Gastroesophageal sphincter (tissue), 4 donors: ENCODE data around the gene MYZAP. TPM values are rescaled to one million over a fixed set of nuclear protein-coding genes. Genes with fewer than 3 reads are reported as not detected.

Experiments
- ATAC-seq: fragments of 150-250 bp; one replicate; pipeline ENCODE4 v1.9.1; 2016; ENCODE audit warnings: mild to moderate bottlenecking, moderate library complexity
- H3K27ac ChIP-seq, 4 donors: fragments of 200-600 bp; sonication (generic) in 3 of 4; 1 replicate in 3 of 4; 2 replicates in 1 of 4; pipeline ENCODE4 v1.5.1; 2016 to 2019
- H3K27me3 ChIP-seq: fragments of 200-600 bp; sonication (generic); one replicate; pipeline ENCODE4 v1.5.1; 2019
- H3K36me3 ChIP-seq, 2 donors: fragments of 200-600 bp; sonication (generic); one replicate each; pipeline ENCODE4 v1.5.1; 2019; ENCODE audit warnings: control low read depth in 1 of 2
- H3K4me1 ChIP-seq, 3 donors: fragments of 200-600 bp; sonication (generic); 1 replicate in 2 of 3; 2 replicates in 1 of 3; pipeline ENCODE4 v1.5.1; 2016 to 2019; ENCODE audit warnings: control low read depth in 2 of 3
- H3K4me3 ChIP-seq, 2 donors: fragments of 200-600 bp; sonication (generic); one replicate each; pipeline ENCODE4 v1.5.1; 2019; ENCODE audit warnings: mild to moderate bottlenecking in 1 of 2, moderate library complexity in 1 of 2
- H3K9me3 ChIP-seq, 3 donors: fragments of 200-600 bp; sonication (generic); one replicate each; pipeline ENCODE4 v1.5.1; 2017 to 2019; ENCODE audit warnings: control low read depth in 2 of 3
- EP300 ChIP-seq: sonication (generic); formaldehyde crosslinking; IDR thresholded peaks from one replicate; pipeline ENCODE4 v1.6.1; 2017; ENCODE audit warnings: antibody characterized with exemption, mild to moderate bottlenecking
- POLR2A ChIP-seq, 2 donors: fragments of 450-650 bp; IDR thresholded peaks; one replicate each; pipeline ENCODE4 v1.6.1; 2017; ENCODE audit warnings: antibody characterized with exemption in 2 of 2, mild to moderate bottlenecking in 2 of 2, moderate library complexity in 1 of 2
- POLR2AphosphoS5 ChIP-seq: sonication (generic); formaldehyde crosslinking; IDR thresholded peaks from one replicate; pipeline ENCODE4 v1.6.1; 2017; ENCODE audit warnings: antibody characterized with exemption
- WGBS, 2 donors: methylation state at CpG; one replicate each; pipeline ENCODE4 v1.1.5; 2018; ENCODE audit warnings: low coverage in 1 of 2; 5-methylcytosine and 5-hydroxymethylcytosine counted together
- total RNA-seq, 4 donors: library from RNA; depleted of rRNA; stranded (reverse); fragments of >200 nt; gene quantifications; one replicate each; pipeline ENCODE4 v1.1.0, GENCODE V29; 2016
- TF ChIP-seq, protein P1 (sequence below), 4 experiments: fragments of 200-600 bp in 2 of 4; fragments of 450-650 bp in 2 of 4; sonication (generic) in 1 of 4; IDR thresholded peaks; one replicate each; pipeline ENCODE4 v1.5.1; 2017 to 2019; ENCODE audit warnings: antibody characterized with exemption in 4 of 4, mild to moderate bottlenecking in 2 of 4, moderate library complexity in 2 of 4

Gene MYZAP
- total RNA-seq, 4 donors from 2014 or later = 13.6 to 299 (median 190) TPM

- Histone ChIP-seq H3K27me3 (no peaks in the 10 kb centered on the region), H3K9me3 (no peaks in the 10 kb centered on the region), H3K4me3 (no peak overlapping the region), H3K4me1 (peaks cover 15 to 94% (median 16%) of the 10 kb centered on the region in 3 donors), H3K36me3 (no peaks in the 10 kb centered on the region), H3K27ac (peak overlapping the region; percentile 66 to 94 (median 91))
- peak; percentile 76 for ATAC-seq
- TF ChIP-seq POLR2A (IDR thresholded peaks at IDR 0.05) (no peak), POLR2AphosphoS5 (peak; percentile 42)
- WGBS, 2 donors = 6 to 44% methylated on average over 3 to 4 of the region's 4 CpGs
Measured at GRCh38 chr15:57596978-57597377, 5.3 kb downstream of the MYZAP start.

- Histone ChIP-seq H3K27me3 (no peaks in the 10 kb centered on the region), H3K36me3 (no peaks in the 10 kb centered on the region), H3K27ac (peak overlapping the region; percentile 66 to 94 (median 91)), H3K9me3 (no peaks in the 10 kb centered on the region), H3K4me3 (no peak overlapping the region), H3K4me1 (peaks cover 15 to 96% (median 16%) of the 10 kb centered on the region in 3 donors)
- ATAC-seq = peak; percentile 72
- TF ChIP-seq EP300 (peak; percentile 8), POLR2AphosphoS5 (no peak), POLR2A (IDR thresholded peaks at IDR 0.05) (no peak)
- TF ChIP-seq, protein P1, sequence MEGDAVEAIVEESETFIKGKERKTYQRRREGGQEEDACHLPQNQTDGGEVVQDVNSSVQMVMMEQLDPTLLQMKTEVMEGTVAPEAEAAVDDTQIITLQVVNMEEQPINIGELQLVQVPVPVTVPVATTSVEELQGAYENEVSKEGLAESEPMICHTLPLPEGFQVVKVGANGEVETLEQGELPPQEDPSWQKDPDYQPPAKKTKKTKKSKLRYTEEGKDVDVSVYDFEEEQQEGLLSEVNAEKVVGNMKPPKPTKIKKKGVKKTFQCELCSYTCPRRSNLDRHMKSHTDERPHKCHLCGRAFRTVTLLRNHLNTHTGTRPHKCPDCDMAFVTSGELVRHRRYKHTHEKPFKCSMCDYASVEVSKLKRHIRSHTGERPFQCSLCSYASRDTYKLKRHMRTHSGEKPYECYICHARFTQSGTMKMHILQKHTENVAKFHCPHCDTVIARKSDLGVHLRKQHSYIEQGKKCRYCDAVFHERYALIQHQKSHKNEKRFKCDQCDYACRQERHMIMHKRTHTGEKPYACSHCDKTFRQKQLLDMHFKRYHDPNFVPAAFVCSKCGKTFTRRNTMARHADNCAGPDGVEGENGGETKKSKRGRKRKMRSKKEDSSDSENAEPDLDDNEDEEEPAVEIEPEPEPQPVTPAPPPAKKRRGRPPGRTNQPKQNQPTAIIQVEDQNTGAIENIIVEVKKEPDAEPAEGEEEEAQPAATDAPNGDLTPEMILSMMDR (IDR thresholded peaks at IDR 0.05) = no peak
- 34 to 60% methylated on average over 1 to 2 of the region's 3 CpGs for WGBS, 2 donors
Measured at GRCh38 chr15:57597431-57597830, 5.7 kb downstream of the MYZAP start.

GRCh38 chr15:57598346-57598745 is 6.6 kb downstream of the MYZAP start:
- 98 to 100% methylated on average over 3 to 5 of the region's 5 CpGs for WGBS, 2 donors
- TF ChIP-seq POLR2AphosphoS5 (no peak), EP300 (no peak), POLR2A (IDR thresholded peaks at IDR 0.05) (no peak)
- TF ChIP-seq, protein P1 (IDR thresholded peaks at IDR 0.05) = no peak
- Histone ChIP-seq H3K36me3 (no peaks in the 10 kb centered on the region), H3K4me3 (no peak overlapping the region), H3K27ac (peak overlapping the region; percentile 66 to 94 (median 91)), H3K4me1 (peaks cover 15 to 99% (median 16%) of the 10 kb centered on the region in 3 donors), H3K9me3 (no peaks in the 10 kb centered on the region), H3K27me3 (no peaks in the 10 kb centered on the region)
- ATAC-seq = no peak

DNA sequence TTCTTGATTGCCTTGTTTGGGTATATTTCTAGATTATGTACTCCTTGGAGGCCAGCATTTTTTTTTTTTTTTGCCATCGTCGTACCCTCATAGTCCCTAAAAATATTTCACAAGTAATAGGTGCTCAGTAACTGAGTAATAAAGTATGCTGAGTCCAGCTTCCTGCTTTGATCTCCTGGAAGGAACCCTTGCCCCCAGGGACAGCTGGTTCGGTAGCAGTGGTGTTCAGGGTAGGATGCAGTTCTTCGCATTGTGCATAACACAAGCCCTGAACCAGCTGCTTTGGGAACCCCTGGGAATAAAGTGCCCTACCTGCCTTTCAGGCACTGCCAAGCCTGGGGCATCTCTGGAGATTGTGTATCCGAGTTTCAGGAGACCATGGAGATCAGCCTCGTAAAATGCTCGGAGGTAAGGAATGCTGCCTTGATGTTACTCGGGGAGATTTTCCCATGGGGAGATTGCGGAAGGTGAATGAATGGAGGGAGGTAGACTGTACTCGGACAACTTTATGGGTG is 7.6 kb downstream of the MYZAP start:
- no peak for ATAC-seq
- TF ChIP-seq, protein P1 (IDR thresholded peaks at IDR 0.05) = no peak
- TF ChIP-seq POLR2A (IDR thresholded peaks at IDR 0.05) (no peak), EP300 (no peak), POLR2AphosphoS5 (no peak)
- no peaks in the 10 kb centered on the region for H3K9me3 ChIP-seq
- H3K4me3 ChIP-seq = peak overlapping the region; percentile 34 to 41
- H3K27me3 ChIP-seq = no peaks in the 10 kb centered on the region
- WGBS, 2 donors = 71 to 83% methylated on average over 6 to 7 of the region's 10 CpGs
- peaks cover 15 to 97% (median 16%) of the 10 kb centered on the region in 3 donors for H3K4me1 ChIP-seq
- peaks cover 0 to 2% of the 10 kb centered on the region in 2 donors for H3K36me3 ChIP-seq
- peak overlapping the region; percentile 66 to 94 (median 91) for H3K27ac ChIP-seq

- H3K36me3 ChIP-seq = peaks cover 0 to 11% of the 10 kb centered on the region in 2 donors
- H3K9me3 ChIP-seq = no peaks in the 10 kb centered on the region
- H3K27me3 ChIP-seq = no peaks in the 10 kb centered on the region
- H3K4me3 ChIP-seq = peak overlapping the region; percentile 34 to 41
- ATAC-seq = no peak
- H3K27ac ChIP-seq = peak overlapping the region; percentile 66 to 94 (median 91)
- TF ChIP-seq POLR2A (IDR thresholded peaks at IDR 0.05) (no peak), POLR2AphosphoS5 (no peak), EP300 (no peak)
- TF ChIP-seq, protein P1 (IDR thresholded peaks at IDR 0.05) = no peak
- peaks cover 10 to 97% (median 16%) of the 10 kb centered on the region in 3 donors for H3K4me1 ChIP-seq
- 57 to 75% methylated on average over 1 of the region's 1 CpG for WGBS, 2 donors
Measured at GRCh38 chr15:57600197-57600596, 8.5 kb downstream of the MYZAP start.
